Retinal pigment epithelial cell (primary cell): ENCODE measurements around the gene MRPL38.
A peak's percentile ranks its signal among the peaks of the same experiment; 100 is the strongest.

ENCODE experiments used
- DNase-seq: peaks from one replicate; pipeline ENCODE4 v3.0.0-alpha.2; 2010; ENCODE audit warnings: low read depth
- H3K4me3 ChIP-seq: 2 replicates; pipeline ENCODE4 v1.5.1; 2011; ENCODE audit warnings: mild to moderate bottlenecking, low read length, control low read depth, moderate library complexity
- TF ChIP-seq, protein P1 (sequence below): conservative IDR thresholded peaks from 2 replicates; pipeline ENCODE4 v1.5.1; 2011; ENCODE audit warnings: low read depth, low read length, control low read depth, inconsistent platforms

Gene MRPL38

DNA sequence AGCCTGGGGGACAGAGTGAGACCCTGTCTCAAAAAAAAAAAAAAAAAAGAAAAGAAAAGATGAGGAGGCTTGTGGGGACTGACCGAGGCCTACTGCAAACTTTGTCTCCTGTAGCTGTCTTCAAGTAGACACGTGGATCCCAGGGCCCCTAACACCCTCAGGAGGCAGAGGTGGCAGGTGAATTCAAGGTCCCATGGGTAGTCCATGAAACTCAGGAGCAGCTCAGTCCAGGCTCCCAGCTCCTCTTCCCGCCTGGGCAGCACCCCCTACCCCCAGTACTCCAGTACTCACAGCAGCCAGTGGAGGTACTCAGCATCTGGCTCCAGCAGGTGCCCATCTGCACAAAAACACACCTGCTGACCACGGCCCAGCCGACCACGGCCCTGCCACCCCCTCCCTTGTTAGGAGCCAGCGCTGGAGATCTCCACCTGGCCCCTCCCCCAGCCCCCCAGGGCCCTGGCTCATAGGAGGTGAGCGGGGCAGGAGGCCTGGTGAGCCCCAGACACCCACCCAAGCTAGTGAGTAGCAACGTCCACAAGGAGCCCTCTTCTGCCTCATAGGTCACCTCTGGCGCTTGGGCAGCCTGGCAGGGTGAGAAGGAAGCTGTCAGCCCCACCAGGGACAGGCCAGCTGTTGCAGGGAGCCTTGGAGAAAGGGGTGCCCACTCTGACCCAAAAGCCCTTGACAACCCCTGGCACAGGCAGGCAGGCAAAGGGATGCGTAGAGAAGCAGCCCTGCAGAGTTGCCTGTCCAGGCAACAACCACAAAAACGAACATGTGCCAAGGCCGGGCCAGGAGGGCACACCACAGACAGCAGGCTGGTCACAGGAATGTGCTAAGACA is 3.8 kb downstream of the MRPL38 start:
- no peak for DNase-seq
- TF ChIP-seq, protein P1, sequence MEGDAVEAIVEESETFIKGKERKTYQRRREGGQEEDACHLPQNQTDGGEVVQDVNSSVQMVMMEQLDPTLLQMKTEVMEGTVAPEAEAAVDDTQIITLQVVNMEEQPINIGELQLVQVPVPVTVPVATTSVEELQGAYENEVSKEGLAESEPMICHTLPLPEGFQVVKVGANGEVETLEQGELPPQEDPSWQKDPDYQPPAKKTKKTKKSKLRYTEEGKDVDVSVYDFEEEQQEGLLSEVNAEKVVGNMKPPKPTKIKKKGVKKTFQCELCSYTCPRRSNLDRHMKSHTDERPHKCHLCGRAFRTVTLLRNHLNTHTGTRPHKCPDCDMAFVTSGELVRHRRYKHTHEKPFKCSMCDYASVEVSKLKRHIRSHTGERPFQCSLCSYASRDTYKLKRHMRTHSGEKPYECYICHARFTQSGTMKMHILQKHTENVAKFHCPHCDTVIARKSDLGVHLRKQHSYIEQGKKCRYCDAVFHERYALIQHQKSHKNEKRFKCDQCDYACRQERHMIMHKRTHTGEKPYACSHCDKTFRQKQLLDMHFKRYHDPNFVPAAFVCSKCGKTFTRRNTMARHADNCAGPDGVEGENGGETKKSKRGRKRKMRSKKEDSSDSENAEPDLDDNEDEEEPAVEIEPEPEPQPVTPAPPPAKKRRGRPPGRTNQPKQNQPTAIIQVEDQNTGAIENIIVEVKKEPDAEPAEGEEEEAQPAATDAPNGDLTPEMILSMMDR: no peak
- H3K4me3 ChIP-seq: no peak overlapping the region

DNA sequence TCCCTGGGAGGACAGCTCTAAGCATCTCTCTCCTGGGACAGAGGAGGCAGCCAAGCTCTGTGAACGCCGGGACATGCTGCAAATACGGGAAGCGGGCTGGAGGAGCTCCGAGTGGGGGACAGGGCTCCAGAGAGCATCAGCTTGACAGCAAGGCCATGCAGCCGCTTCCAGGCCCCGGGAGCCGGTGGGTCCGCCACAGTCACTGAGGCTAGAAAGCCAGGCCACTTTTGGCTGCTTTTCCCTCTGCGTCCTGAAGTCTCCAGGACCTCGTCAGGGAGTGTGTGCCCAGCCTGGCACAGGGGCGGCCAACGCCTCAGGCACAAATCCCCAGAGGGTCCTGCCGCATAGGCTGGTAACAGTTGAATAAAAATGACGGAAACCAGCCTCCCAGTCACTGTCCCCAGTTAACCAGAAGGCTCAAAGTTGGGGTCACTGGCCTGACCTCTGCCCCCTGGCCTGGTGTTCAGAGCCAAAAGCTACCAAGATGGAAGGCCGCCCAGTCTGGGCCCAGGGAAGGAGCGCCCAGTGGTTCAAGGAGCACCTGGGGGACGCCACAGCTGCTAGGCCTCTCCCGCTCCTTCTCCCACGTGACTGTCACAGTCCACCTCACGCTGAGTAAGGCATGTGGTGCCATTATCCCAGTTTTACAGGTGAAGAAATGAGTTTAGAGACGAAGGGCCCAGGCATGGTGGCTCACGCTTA is 4.8 kb downstream of the MRPL38 start:
- H3K4me3 ChIP-seq: no peak overlapping the region
- TF ChIP-seq, protein P1: no peak
- no peak for DNase-seq

DNA sequence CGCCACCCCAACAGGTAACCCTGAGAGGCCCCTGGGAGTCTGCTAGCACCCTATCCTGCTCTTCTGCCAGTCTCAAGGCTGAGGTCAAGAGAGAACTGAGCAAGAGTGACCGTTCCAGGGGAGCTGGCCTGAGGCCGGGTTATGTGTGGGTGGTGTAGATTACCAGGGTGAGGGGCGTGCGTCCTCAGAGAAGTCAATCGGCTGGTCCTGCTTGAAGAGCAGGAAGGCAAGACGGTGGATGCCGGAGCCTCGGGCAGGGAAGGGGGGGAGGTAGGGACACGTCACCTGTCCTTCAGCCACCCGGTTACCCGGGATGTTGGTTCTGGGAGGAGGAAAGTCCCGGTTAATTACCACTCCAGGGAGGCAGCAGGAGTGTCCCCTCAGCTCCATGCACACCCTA is 5.3 kb downstream of the MRPL38 start:
- TF ChIP-seq, protein P1: no peak
- no peak for DNase-seq
- no peak overlapping the region for H3K4me3 ChIP-seq

DNA sequence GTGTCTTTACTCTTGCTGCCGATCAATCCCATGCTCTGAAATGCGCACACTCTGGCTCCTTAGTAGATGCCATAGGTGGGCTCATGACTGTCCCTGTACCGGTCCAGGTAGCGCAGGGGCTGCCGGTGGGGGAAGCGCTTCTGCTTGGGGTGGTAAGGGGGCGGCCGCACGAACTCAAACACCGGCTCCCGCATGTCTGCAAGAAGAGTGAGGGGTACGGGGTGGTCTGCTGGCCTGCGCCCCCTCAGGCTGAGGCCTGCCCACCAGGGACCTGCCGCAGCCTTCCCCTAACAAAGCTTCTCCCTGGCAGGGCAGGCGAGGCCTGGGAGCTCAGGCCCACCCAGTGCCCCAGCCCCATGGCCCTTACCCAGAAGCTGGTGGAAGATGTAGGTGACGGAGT is 5.9 kb downstream of the MRPL38 start:
- no peak for DNase-seq
- no peak overlapping the region for H3K4me3 ChIP-seq
- TF ChIP-seq, protein P1: no peak

DNA sequence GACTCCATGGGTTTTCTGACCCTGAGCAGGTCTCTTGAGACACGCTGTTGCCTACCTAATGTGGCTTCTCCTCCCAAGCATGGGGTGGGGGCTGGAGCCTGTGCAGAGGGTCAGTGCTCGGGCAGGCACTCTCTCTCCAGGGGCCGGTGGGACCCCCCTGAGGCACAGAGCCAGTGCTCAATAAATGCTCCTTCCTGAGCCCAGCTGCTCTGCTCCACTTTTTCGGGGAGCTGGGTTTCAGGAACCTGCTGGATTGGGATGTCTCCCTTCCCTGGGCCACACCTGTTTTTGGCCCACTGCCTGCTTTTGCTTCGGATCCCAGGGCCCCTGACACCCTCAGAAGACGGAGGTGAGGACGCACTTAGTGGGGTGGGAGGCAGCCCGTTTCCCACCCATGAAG is 6.6 kb downstream of the MRPL38 start:
- H3K4me3 ChIP-seq: no peak overlapping the region
- DNase-seq: no peak
- TF ChIP-seq, protein P1: no peak

DNA sequence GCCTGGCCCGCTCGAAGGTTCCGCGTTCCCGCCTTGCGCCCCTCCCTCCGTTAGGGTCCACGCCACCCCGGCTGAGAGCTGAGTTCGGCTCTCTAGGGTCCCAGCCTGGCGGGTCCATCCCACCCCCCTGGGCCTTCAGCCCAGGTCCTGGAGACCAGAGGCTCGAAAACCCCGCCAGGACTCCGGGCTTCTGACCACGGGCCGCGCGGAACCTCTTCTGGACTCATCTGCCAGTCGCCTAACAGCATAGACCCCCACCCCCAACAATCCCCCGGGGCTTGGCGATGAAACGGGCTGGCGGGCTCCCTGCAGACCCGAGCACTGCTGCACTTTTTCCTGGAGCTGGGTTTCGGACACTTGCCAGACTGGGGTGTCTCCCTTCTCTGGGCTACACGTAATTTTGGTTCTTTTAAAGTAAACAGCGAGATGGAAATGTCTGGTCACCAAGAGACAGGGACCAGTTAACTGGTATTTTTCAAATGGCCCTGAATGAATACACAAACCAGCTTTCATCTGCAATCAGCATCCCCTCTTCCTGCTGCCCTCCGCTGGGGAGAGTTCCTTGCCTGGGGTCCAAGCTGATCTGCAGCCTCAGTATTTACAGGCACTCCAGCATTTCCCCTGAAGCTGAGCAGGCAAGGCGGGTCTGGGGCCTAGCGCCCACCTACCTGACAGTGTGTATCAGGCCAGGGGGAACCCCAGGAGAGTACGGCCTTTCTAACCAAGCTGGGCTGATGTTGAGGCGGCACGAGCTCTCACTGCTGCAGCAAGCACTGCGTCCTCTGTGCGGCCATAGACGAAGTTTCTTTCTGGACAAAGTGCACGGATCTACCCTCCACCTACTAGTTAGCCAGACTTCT is 7.3 kb downstream of the MRPL38 start:
- no peak for DNase-seq
- TF ChIP-seq, protein P1: no peak
- H3K4me3 ChIP-seq: peak overlapping the region; percentile 27
